ENCODE results near the gene SP2. TPM values are rescaled to one million over a fixed set of nuclear protein-coding genes. Genes with fewer than 3 reads are reported as not detected.

Gene SP2
- total and polyA plus RNA-seq, 7 donors, result 6.2 to 16.1 (median 10.8) TPM

DNA sequence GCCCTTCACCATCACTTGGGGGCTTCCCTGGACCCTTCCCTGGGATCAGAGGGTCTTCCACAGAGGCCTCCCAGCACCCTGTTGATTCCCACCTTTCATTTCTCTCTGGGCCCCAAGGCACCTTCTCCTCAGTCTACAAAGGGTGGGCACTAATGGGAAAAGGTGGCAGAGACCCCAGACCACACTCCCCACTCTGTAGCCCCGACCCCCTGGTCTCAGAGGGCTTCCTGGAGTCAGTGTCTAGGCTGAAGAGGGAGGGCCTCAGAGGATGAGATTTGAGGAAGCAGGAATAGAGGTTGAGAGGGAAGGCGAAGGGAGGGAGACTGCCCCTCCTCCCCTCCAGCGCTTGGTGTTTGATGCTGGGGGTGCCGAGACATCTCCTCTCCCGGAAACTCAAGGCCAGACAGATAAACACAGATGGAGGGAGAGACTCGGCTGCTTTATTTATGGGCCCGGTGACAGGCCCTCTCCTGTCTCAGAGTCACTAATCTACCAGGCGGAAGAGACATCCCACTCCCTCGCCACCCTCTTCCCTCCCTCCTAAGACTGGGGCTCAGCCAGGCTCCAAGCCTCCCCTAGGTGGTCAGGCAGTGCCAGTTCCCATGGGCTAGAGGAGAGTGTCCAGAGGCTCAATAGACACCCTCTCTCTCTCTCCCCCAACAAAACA lies 18.5 kb upstream of the SP2 start:
- H3K9me3 ChIP-seq, result no peaks in the 10 kb centered on the region
- H3K4me3 ChIP-seq, result no peak overlapping the region
- peaks cover 0 to 59% (median 13%) of the 10 kb centered on the region in 3 donors for H3K27me3 ChIP-seq (ENCODE audit: insufficient read depth in 3 of 3, low read length in 2 of 3)
- 42 to 57% (median 43%) methylated on average over 6 to 9 of the region's 9 CpGs for WGBS, 3 donors
- H3K36me3 ChIP-seq (ENCODE audit: insufficient read depth in 1 of 2, low read depth in 1 of 2), result no peaks in the 10 kb centered on the region
- H3K4me1 ChIP-seq, result no peaks in the 10 kb centered on the region
- TF ChIP-seq, protein P1, sequence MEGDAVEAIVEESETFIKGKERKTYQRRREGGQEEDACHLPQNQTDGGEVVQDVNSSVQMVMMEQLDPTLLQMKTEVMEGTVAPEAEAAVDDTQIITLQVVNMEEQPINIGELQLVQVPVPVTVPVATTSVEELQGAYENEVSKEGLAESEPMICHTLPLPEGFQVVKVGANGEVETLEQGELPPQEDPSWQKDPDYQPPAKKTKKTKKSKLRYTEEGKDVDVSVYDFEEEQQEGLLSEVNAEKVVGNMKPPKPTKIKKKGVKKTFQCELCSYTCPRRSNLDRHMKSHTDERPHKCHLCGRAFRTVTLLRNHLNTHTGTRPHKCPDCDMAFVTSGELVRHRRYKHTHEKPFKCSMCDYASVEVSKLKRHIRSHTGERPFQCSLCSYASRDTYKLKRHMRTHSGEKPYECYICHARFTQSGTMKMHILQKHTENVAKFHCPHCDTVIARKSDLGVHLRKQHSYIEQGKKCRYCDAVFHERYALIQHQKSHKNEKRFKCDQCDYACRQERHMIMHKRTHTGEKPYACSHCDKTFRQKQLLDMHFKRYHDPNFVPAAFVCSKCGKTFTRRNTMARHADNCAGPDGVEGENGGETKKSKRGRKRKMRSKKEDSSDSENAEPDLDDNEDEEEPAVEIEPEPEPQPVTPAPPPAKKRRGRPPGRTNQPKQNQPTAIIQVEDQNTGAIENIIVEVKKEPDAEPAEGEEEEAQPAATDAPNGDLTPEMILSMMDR (IDR thresholded peaks at IDR 0.05), result no peak
- DNase-seq, result no peak
- intact Hi-C loops (cut with DNase I), result no loop called here
- no peak overlapping the region for H3K27ac ChIP-seq
- no peak for ATAC-seq

DNA sequence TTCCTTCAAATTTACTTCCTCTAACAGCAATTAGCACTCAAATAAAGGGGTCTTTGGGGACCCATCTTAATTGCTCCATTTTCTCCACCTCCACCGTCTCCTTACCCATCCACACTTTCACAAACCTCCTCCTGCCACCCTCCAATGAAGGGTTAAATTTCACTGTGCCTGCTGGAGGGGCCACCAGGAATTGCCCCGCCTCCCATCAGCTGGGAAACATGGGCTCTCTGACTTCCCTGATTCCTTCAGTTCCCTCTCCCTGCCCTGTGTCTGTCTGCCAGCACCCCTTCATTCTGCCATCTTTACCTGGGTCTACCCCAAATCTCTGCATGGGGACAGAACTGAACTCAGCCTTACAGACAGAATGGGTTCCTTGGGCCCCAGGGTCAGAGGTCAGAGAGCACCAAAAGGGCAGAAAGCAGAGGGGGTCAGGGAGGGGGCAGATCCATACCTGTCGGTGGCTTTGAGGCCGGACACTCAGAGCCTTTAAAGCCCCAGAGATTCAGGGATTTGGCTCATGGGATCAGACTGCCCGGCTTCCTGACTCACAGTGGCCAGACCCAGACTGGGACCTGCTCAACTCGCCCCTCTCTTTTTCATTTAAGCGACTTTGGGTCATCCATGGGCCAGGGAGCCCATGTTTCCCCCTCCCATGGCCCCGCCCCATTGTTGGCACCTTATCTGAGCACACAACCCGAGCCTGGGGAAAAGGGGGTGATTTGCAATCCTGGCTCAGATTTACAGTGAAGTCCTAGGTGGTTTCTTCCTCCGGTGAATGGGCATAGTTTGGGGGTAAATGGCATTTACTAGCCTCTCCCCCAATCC lies 17.6 kb upstream of the SP2 start:
- peaks cover 0 to 51% (median 10%) of the 10 kb centered on the region in 3 donors for H3K27me3 ChIP-seq (ENCODE audit: insufficient read depth in 3 of 3, low read length in 2 of 3)
- DNase-seq, result no peak
- no peaks in the 10 kb centered on the region for H3K9me3 ChIP-seq
- no peak overlapping the region for H3K27ac ChIP-seq
- ATAC-seq, result no peak
- no peaks in the 10 kb centered on the region for H3K4me1 ChIP-seq
- 30 to 37% (median 33%) methylated on average over 9 to 10 of the region's 10 CpGs for WGBS, 3 donors
- H3K4me3 ChIP-seq, result no peak overlapping the region
- TF ChIP-seq, protein P1 (IDR thresholded peaks at IDR 0.05), result no peak
- intact Hi-C loops (cut with DNase I), result no loop called here
- no peaks in the 10 kb centered on the region for H3K36me3 ChIP-seq (ENCODE audit: insufficient read depth in 1 of 2, low read depth in 1 of 2)

- Histone ChIP-seq H3K36me3 (ENCODE audit: insufficient read depth in 1 of 2, low read depth in 1 of 2) (no peaks in the 10 kb centered on the region), H3K9me3 (no peaks in the 10 kb centered on the region), H3K27ac (no peak overlapping the region), H3K4me3 (no peak overlapping the region), H3K27me3 (ENCODE audit: insufficient read depth in 3 of 3, low read length in 2 of 3) (peaks cover 0 to 44% (median 8%) of the 10 kb centered on the region in 3 donors), H3K4me1 (no peaks in the 10 kb centered on the region)
- ATAC-seq (no peak), DNase-seq (no peak)
- 48 to 62% (median 57%) methylated on average over 2 of the region's 2 CpGs for WGBS, 3 donors
- intact Hi-C loops (cut with DNase I), result no loop called here
- TF ChIP-seq, protein P1 (IDR thresholded peaks at IDR 0.05), result no peak
Observed at GRCh38 chr17:47879028-47879585, 16.9 kb upstream of the SP2 start.

DNA sequence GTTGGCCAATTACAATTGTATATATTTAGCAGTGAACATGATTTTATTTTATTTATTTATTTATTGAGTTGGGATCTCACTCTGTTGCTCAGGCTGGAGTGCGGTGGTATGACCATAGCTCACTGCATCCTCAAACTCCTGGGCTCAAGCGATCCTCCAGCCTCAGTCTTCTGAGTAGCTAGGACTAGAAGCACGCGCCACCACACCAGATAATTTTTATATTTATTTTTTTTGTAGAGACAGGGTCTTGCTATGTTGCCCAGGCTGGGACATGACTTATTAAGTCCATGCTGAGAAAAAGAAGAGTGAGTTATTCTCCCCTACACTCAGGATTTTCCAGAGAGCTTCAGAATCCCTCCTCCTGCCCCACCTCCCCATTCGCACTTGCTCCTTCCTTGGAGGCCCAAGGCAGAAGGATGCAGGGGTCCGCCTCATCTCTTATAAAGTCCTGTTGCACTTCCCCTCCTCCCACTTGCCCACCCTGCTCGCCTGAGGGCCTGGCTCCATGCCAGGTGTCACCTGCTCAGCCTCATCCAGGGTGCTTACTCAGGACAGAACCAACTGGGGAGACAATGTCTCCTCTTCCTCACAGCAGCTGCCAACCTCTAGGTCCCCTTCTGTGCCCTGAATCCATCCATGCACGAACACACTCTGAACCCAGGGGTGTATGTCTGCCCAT lies 16.1 kb upstream of the SP2 start:
- intact Hi-C loops (cut with DNase I), result no loop called here
- H3K27ac ChIP-seq, result no peak overlapping the region
- WGBS, 3 donors, result 76 to 80% (median 79%) methylated on average over 8 of the region's 8 CpGs
- H3K27me3 ChIP-seq (ENCODE audit: insufficient read depth in 3 of 3, low read length in 2 of 3), result peaks cover 0 to 36% (median 6%) of the 10 kb centered on the region in 3 donors
- H3K4me3 ChIP-seq, result no peak overlapping the region
- H3K36me3 ChIP-seq (ENCODE audit: insufficient read depth in 1 of 2, low read depth in 1 of 2), result no peaks in the 10 kb centered on the region
- DNase-seq, result no peak
- no peaks in the 10 kb centered on the region for H3K4me1 ChIP-seq
- no peaks in the 10 kb centered on the region for H3K9me3 ChIP-seq
- TF ChIP-seq, protein P1 (IDR thresholded peaks at IDR 0.05), result no peak
- no peak for ATAC-seq

All from psoas muscle (tissue), 8 donors.